ENCODE measurements around the gene WNT7B.

WNT7B gene

GRCh38 chr22:45968751-45969413, 8.1 kb downstream of the WNT7B start:
- DNase-seq: no peak
- no peak overlapping the region for H3K4me3 Mint-ChIP-seq
- H3K27me3 Mint-ChIP-seq: peaks cover 53 to 87% of the 10 kb centered on the region in 2 donors
- no peak for ATAC-seq (replicated peaks)
- H3K27ac Mint-ChIP-seq: no peak overlapping the region
- H3K4me1 Mint-ChIP-seq (ENCODE audit: low read depth in 2 of 2): peaks cover 3 to 4% of the 10 kb centered on the region in 2 donors
- no peaks in the 10 kb centered on the region for H3K9me3 Mint-ChIP-seq
- H3K36me3 Mint-ChIP-seq (ENCODE audit: insufficient read depth): no peaks in the 10 kb centered on the region

- DNase-seq (no peak), ATAC-seq (replicated peaks) (no peak)
- no peaks in the 10 kb centered on the region for H3K9me3 Mint-ChIP-seq
- H3K27ac Mint-ChIP-seq: no peak overlapping the region
- H3K36me3 Mint-ChIP-seq (ENCODE audit: insufficient read depth): no peaks in the 10 kb centered on the region
- peaks cover 47 to 87% of the 10 kb centered on the region in 2 donors for H3K27me3 Mint-ChIP-seq
- H3K4me3 Mint-ChIP-seq: no peak overlapping the region
- H3K4me1 Mint-ChIP-seq (ENCODE audit: low read depth in 2 of 2): peaks cover 3 to 4% of the 10 kb centered on the region in 2 donors
These were observed 8.8 kb downstream of the WNT7B start for GRCh38 chr22:45968003-45968650.

DNA sequence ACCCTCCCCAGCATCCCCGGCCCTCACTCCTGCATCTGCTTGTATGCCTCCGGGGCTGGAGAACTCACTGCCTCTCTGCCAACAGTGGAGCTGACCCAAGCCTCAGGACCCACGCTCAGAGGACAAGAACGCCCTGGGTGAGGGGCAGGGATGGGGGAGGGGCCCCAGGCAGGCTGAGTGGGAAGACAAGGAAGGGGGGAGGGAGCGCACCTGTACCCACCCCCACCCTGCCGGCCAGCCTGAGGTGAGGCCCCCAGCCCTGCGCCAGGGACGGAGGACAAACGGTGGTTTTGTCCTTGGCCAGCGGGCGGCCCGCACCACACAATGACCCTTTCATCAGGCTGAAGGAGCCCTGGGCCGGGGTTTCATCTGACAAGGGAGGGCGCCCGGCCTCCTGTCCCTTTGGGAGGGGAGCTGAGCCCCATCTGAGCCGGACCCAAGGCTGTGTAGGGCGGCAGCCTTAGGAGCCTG, 10.0 kb downstream of the WNT7B start:
- DNase-seq (no peak), ATAC-seq (replicated peaks) (no peak)
- no peak overlapping the region for H3K4me3 Mint-ChIP-seq
- H3K36me3 Mint-ChIP-seq (ENCODE audit: insufficient read depth): no peaks in the 10 kb centered on the region
- peaks cover 43 to 88% of the 10 kb centered on the region in 2 donors for H3K27me3 Mint-ChIP-seq
- no peak overlapping the region for H3K27ac Mint-ChIP-seq
- H3K9me3 Mint-ChIP-seq: no peaks in the 10 kb centered on the region
- H3K4me1 Mint-ChIP-seq (ENCODE audit: low read depth in 2 of 2): peaks cover 3 to 4% of the 10 kb centered on the region in 2 donors

GRCh38 chr22:45966320-45966894, 10.6 kb downstream of the WNT7B start:
- Mint-ChIP-seq H3K27me3 (peaks cover 43 to 88% of the 10 kb centered on the region in 2 donors), H3K36me3 (ENCODE audit: insufficient read depth) (no peaks in the 10 kb centered on the region), H3K4me1 (ENCODE audit: low read depth in 2 of 2) (peaks cover 3 to 4% of the 10 kb centered on the region in 2 donors), H3K4me3 (no peak overlapping the region), H3K9me3 (no peaks in the 10 kb centered on the region), H3K27ac (no peak overlapping the region)
- DNase-seq (no peak), ATAC-seq (replicated peaks) (no peak)

GRCh38 chr22:45965563-45965962, 11.4 kb downstream of the WNT7B start:
- Mint-ChIP-seq H3K4me1 (ENCODE audit: low read depth in 2 of 2) (peaks cover 0 to 3% of the 10 kb centered on the region in 2 donors), H3K27ac (no peak overlapping the region), H3K36me3 (ENCODE audit: insufficient read depth) (no peaks in the 10 kb centered on the region), H3K4me3 (no peak overlapping the region), H3K27me3 (peaks cover 37 to 84% of the 10 kb centered on the region in 2 donors), H3K9me3 (no peaks in the 10 kb centered on the region)
- no peak for DNase-seq
- ATAC-seq (replicated peaks): no peak

DNA sequence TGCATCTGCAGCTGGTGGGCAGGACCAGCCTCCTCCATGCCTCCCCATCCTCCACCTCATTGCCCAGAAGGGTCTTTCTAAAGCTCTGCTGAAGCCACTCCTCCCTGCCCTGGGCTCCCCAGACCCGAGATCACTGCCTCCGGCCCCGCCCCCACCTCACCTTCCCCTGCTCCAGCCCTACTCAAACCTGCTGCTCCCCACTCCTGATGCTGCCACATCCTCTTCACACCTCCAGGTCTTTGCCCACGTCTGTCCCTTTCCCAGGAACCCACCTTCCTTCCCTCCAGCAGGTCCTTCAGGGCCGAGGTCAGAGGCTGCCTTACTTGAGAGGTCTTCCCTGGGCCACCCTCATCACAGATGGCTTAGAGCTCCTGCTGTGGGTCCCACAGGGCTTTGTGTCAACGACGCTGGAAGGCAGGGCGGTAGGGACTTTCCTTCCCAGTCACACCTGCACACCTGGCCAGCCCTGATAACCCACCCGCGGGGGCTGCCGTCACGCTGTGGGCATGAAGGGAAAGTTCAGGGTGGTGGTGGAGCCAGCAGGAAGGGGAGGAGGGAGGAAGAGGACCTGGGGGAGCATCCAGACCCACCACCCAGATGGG, 11.9 kb downstream of the WNT7B start:
- Mint-ChIP-seq H3K36me3 (ENCODE audit: insufficient read depth) (no peaks in the 10 kb centered on the region), H3K4me3 (no peak overlapping the region), H3K4me1 (ENCODE audit: low read depth in 2 of 2) (peaks cover 0 to 3% of the 10 kb centered on the region in 2 donors), H3K27me3 (peaks cover 31 to 84% of the 10 kb centered on the region in 2 donors), H3K27ac (no peak overlapping the region), H3K9me3 (no peaks in the 10 kb centered on the region)
- ATAC-seq (replicated peaks) (no peak), DNase-seq (no peak)

DNA sequence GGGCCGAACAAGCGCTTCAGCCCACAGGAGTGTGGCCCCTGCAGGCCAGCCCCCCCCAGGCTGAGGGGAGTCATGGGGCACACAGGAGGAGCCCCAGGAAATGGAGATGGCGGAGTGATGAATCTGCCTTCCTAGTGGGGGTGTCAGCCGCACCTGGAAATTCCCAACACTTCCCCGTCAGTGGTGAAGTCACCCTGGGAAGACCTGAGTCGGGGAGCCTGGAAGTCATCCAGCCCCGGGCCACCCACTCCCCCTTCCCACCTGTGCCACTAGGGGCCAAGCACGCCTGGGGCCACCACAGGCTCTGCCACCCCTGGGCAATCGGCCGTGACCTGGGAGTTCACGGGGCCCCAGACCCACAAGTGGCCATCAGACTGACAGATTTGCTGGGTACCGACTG, 12.6 kb downstream of the WNT7B start:
- DNase-seq: no peak
- H3K27me3 Mint-ChIP-seq: peaks cover 25 to 84% of the 10 kb centered on the region in 2 donors
- H3K4me3 Mint-ChIP-seq: no peak overlapping the region
- no peak overlapping the region for H3K27ac Mint-ChIP-seq
- no peak for ATAC-seq (replicated peaks)
- H3K9me3 Mint-ChIP-seq: no peaks in the 10 kb centered on the region
- peaks cover 0 to 3% of the 10 kb centered on the region in 2 donors for H3K4me1 Mint-ChIP-seq (ENCODE audit: low read depth in 2 of 2)
- no peaks in the 10 kb centered on the region for H3K36me3 Mint-ChIP-seq (ENCODE audit: insufficient read depth)

DNA sequence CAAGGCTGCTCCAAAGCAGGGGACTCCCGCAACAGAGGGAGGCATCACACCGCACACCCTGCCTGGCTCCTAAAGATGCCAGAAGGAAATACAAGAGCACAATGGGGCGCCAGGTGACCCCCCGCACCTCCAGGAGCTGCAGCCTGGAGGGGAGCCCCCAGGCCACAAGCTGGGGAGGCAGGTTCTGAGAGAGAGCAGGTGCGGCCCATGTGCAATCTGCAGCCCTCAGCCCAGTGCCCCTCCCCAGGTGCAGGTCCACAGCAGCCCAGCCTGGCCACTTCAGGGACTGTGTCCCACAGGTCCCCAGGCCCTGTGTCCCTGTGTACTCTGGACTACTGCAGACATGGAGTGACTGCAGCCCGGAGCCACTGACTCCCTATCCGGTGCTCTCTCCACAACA, 13.1 kb downstream of the WNT7B start:
- H3K4me1 Mint-ChIP-seq (ENCODE audit: low read depth in 2 of 2): peaks cover 0 to 3% of the 10 kb centered on the region in 2 donors
- DNase-seq (no peak), ATAC-seq (replicated peaks) (no peak)
- no peak overlapping the region for H3K4me3 Mint-ChIP-seq
- no peaks in the 10 kb centered on the region for H3K36me3 Mint-ChIP-seq (ENCODE audit: insufficient read depth)
- peaks cover 19 to 84% of the 10 kb centered on the region in 2 donors for H3K27me3 Mint-ChIP-seq
- no peaks in the 10 kb centered on the region for H3K9me3 Mint-ChIP-seq
- H3K27ac Mint-ChIP-seq: no peak overlapping the region

GRCh38 chr22:45962756-45963324, 14.1 kb downstream of the WNT7B start:
- no peaks in the 10 kb centered on the region for H3K9me3 Mint-ChIP-seq
- peaks cover 0 to 3% of the 10 kb centered on the region in 2 donors for H3K4me1 Mint-ChIP-seq (ENCODE audit: low read depth in 2 of 2)
- no peak overlapping the region for H3K4me3 Mint-ChIP-seq
- H3K27me3 Mint-ChIP-seq: peaks cover 10 to 81% of the 10 kb centered on the region in 2 donors
- H3K36me3 Mint-ChIP-seq (ENCODE audit: insufficient read depth): no peaks in the 10 kb centered on the region
- H3K27ac Mint-ChIP-seq: no peak overlapping the region
- ATAC-seq (replicated peaks): no peak
- no peak for DNase-seq

- no peaks in the 10 kb centered on the region for H3K9me3 Mint-ChIP-seq
- ATAC-seq (replicated peaks) (no peak), DNase-seq (no peak)
- H3K27me3 Mint-ChIP-seq: peaks cover 10 to 81% of the 10 kb centered on the region in 2 donors
- H3K4me1 Mint-ChIP-seq (ENCODE audit: low read depth in 2 of 2): peaks cover 0 to 3% of the 10 kb centered on the region in 2 donors
- H3K36me3 Mint-ChIP-seq (ENCODE audit: insufficient read depth): no peaks in the 10 kb centered on the region
- no peak overlapping the region for H3K27ac Mint-ChIP-seq
- no peak overlapping the region for H3K4me3 Mint-ChIP-seq
These were observed 14.6 kb downstream of the WNT7B start for GRCh38 chr22:45962434-45962718.

DNA sequence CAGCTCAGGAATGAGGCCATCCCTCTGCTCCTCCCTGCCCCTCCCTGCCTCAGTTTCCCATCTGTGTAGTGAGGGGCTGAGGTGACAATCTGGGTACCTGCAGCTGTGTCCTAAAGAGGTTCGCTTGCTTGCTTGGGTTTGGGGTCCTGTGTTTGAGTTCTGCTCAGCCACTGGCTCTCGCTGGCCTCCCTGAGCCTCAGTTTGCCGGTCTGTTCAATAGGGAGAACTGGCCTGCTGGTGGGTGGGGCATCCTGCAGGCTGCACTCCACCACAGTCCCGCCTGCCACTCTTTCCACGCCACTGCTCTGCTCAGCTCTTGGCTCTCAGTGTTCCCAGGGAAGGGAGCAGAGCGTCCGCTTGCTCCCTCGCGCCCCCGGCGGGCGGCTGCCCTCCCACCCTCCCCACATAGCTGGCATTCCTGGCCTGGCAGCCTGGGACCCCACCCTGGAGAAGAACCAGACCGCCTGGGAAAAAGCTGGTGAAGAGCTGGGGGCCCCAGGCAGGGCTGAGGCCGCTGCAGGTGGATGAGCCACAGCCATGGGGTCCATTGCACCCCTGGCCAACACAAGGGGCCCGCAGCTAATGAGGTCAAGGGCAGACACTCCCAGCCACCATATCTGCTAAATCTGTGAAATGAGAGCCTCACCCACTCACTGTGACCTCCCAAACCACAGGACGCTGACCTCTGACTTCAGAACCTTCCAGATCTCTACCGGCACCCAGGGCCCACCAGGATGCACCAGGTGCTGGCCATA, 15.1 kb downstream of the WNT7B start:
- Mint-ChIP-seq H3K9me3 (no peaks in the 10 kb centered on the region), H3K27ac (no peak overlapping the region), H3K4me3 (no peak overlapping the region), H3K36me3 (ENCODE audit: insufficient read depth) (no peaks in the 10 kb centered on the region), H3K27me3 (peaks cover 10 to 78% of the 10 kb centered on the region in 2 donors), H3K4me1 (ENCODE audit: low read depth in 2 of 2) (peaks cover 0 to 3% of the 10 kb centered on the region in 2 donors)
- no peak for ATAC-seq (replicated peaks)
- no peak for DNase-seq

- ATAC-seq (replicated peaks): no peak
- H3K4me3 Mint-ChIP-seq: no peak overlapping the region
- peaks cover 10 to 77% of the 10 kb centered on the region in 2 donors for H3K27me3 Mint-ChIP-seq
- DNase-seq: no peak
- H3K36me3 Mint-ChIP-seq (ENCODE audit: insufficient read depth): no peaks in the 10 kb centered on the region
- H3K4me1 Mint-ChIP-seq (ENCODE audit: low read depth in 2 of 2): no peaks in the 10 kb centered on the region
- no peaks in the 10 kb centered on the region for H3K9me3 Mint-ChIP-seq
- H3K27ac Mint-ChIP-seq: no peak overlapping the region
These were observed 16.2 kb downstream of the WNT7B start for GRCh38 chr22:45960477-45961386.
